Measurements from ENCODE around the gene OR2F1. TPM values are rescaled to one million over a fixed set of nuclear protein-coding genes. Genes with fewer than 3 reads are reported as not detected.

Gene OR2F1
- total RNA-seq, 1 donor from 2014 or later, result not detected

DNA sequence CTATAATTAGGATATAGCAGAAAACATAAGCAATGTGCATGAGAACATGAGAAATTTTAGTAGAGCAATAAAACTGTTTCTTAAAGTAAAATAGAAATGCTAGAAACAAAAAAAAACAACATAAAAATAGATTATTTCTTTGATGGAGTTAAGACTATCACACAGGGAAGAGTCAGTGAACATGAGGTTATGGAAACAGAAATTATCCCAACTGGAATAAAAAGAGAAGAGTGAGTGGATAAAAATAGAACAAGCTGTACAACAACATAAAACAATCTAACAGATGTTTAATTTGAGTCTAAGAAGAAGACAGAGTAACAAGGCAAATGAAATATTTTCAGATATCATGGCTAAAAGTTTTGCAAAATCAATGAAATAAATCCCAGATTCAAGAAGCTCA lies 38.0 kb downstream of the OR2F1 start:
- TF ChIP-seq POLR2AphosphoS5 (IDR thresholded peaks at IDR 0.05; ENCODE audit: insufficient read depth in 1 of 2, low read depth in 1 of 2) (no peak), POLR2A (IDR thresholded peaks at IDR 0.05) (no peak)
- TF ChIP-seq, protein P1, sequence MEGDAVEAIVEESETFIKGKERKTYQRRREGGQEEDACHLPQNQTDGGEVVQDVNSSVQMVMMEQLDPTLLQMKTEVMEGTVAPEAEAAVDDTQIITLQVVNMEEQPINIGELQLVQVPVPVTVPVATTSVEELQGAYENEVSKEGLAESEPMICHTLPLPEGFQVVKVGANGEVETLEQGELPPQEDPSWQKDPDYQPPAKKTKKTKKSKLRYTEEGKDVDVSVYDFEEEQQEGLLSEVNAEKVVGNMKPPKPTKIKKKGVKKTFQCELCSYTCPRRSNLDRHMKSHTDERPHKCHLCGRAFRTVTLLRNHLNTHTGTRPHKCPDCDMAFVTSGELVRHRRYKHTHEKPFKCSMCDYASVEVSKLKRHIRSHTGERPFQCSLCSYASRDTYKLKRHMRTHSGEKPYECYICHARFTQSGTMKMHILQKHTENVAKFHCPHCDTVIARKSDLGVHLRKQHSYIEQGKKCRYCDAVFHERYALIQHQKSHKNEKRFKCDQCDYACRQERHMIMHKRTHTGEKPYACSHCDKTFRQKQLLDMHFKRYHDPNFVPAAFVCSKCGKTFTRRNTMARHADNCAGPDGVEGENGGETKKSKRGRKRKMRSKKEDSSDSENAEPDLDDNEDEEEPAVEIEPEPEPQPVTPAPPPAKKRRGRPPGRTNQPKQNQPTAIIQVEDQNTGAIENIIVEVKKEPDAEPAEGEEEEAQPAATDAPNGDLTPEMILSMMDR (IDR thresholded peaks at IDR 0.05), result no peak
- Histone ChIP-seq H3K9me3 (no peaks in the 10 kb centered on the region), H3K4me1 (no peaks in the 10 kb centered on the region), H3K36me3 (no peaks in the 10 kb centered on the region), H3K27me3 (no peaks in the 10 kb centered on the region), H3K27ac (no peak overlapping the region), H3K4me3 (no peak overlapping the region)
- no peak for DNase-seq (ENCODE audit: extremely low spot score in 2 of 2)
- intact Hi-C loops (cut with DNase I), result no loop called here

DNA sequence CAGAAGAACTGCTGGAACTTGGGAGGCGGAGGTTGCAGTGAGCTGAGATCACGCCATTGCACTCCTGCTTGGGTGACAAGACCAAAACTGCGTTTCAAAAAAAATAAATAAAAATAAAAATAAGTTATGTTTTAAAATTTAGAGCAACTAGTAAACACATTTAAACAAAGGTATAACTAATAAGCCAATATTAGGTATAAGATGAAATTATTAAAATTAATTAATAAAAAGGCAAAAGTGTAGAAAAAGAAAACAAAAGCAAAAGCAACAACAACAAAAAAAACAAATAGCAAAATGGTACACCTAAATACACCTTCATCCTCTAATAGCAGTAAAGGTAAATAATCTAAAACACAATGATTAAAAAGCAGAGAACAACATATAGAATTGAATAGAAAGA lies 39.3 kb downstream of the OR2F1 start:
- Histone ChIP-seq H3K4me1 (no peaks in the 10 kb centered on the region), H3K9me3 (no peaks in the 10 kb centered on the region), H3K27me3 (no peaks in the 10 kb centered on the region), H3K27ac (no peak overlapping the region), H3K36me3 (no peaks in the 10 kb centered on the region), H3K4me3 (no peak overlapping the region)
- no peak for DNase-seq (ENCODE audit: extremely low spot score in 2 of 2)
- intact Hi-C loops (cut with DNase I), result no loop called here
- TF ChIP-seq POLR2AphosphoS5 (IDR thresholded peaks at IDR 0.05; ENCODE audit: insufficient read depth in 1 of 2, low read depth in 1 of 2) (no peak), POLR2A (IDR thresholded peaks at IDR 0.05) (no peak)
- TF ChIP-seq, protein P1 (IDR thresholded peaks at IDR 0.05), result no peak

DNA sequence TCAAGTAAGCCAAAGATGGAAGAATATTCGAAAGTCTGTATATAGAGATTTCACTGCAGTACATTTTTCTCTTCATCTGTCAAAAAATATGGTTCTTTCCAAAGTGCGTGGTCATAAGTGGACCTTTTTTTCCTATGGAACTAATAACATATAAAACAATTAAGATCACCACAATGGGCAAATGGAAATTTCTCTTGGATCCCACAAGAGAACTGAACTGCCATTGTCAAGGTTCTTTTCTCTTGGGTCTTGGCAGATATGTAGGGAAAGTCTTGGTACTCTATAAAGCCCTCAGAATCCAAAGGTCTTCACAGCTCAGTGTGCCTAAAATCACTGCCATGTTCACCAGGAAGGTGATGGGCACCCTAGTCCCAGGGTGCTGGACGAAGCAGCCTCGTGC lies 45.4 kb downstream of the OR2F1 start, which contains the start of gene OR6B1:
TSS of gene OR6B1 (plus strand) at position 301 of the 400 bp plus-strand sequence. CDS start 3,677 bp downstream, outside the sequence.
- TF ChIP-seq POLR2AphosphoS5 (IDR thresholded peaks at IDR 0.05; ENCODE audit: insufficient read depth in 1 of 2, low read depth in 1 of 2), result no peak
- no peaks in the 10 kb centered on the region for H3K4me1 ChIP-seq
- intact Hi-C loops (cut with DNase I), result no loop called here

DNA sequence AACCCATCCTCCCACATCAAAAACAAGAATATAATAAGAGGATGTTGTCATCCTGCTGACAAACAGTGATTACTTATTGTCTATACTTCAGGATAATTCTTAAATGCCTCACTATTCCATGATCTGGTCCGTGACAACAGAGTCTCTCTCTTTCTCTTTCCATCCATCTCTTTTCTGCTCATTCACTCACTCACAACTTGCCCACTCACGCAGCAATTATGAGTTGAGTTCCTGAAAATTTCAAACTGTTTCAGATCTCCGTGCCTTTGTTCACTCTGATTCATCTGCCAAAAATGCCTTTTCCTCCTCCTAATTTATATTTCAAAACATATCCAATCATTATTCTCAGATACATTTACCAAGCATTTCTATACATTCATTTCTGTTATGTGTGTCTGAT lies 46.9 kb downstream of the OR2F1 start:
- H3K9me3 ChIP-seq, result no peaks in the 10 kb centered on the region
- no peaks in the 10 kb centered on the region for H3K4me1 ChIP-seq
- no peaks in the 10 kb centered on the region for H3K27me3 ChIP-seq
- DNase-seq (ENCODE audit: extremely low spot score in 2 of 2), result no peak
- intact Hi-C loops (cut with DNase I), result no loop called here
- H3K27ac ChIP-seq, result no peak overlapping the region
- no peak overlapping the region for H3K4me3 ChIP-seq
- TF ChIP-seq, protein P1 (IDR thresholded peaks at IDR 0.05), result no peak
- no peak for TF ChIP-seq POLR2A (IDR thresholded peaks at IDR 0.05)
- TF ChIP-seq POLR2AphosphoS5 (IDR thresholded peaks at IDR 0.05; ENCODE audit: insufficient read depth in 1 of 2, low read depth in 1 of 2), result no peak
- no peaks in the 10 kb centered on the region for H3K36me3 ChIP-seq

More for the DNA sequence above, 45.4 kb downstream of the OR2F1 start, which contains the start of gene OR6B1:
- no peaks in the 10 kb centered on the region for H3K36me3 ChIP-seq
- DNase-seq (ENCODE audit: extremely low spot score in 2 of 2), result no peak
- no peak within 1 kb of the TSS for H3K27ac ChIP-seq
- H3K27me3 ChIP-seq, result no peaks in the 10 kb centered on the region
- H3K9me3 ChIP-seq, result no peaks in the 10 kb centered on the region
- H3K4me3 ChIP-seq, result no peak within 1 kb of the TSS

DNA sequence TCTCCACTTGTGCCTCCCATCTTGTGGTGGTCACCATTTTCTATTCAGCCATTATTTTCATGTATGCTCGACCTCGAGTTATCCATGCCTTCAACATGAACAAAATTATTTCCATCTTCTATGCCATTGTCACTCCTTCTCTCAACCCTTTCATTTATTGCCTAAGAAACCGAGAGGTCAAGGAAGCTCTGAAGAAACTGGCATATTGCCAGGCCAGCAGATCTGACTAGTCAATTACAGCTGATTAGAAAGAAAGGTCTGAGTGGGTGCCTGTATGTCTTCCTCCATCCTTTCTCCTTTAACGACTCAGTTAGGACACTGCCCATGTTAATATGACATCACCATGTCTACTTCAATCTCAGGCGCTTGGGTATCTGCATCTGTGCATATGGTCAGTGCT lies 50.1 kb downstream of the OR2F1 start:
- H3K9me3 ChIP-seq, result no peaks in the 10 kb centered on the region
- H3K27me3 ChIP-seq, result no peaks in the 10 kb centered on the region
- intact Hi-C loops (cut with DNase I), result no loop called here
- H3K27ac ChIP-seq, result no peak overlapping the region
- no peaks in the 10 kb centered on the region for H3K36me3 ChIP-seq
- no peak for DNase-seq (ENCODE audit: extremely low spot score in 2 of 2)
- H3K4me3 ChIP-seq, result no peak overlapping the region
- TF ChIP-seq, protein P1 (IDR thresholded peaks at IDR 0.05), result no peak
- no peak for TF ChIP-seq POLR2AphosphoS5 (IDR thresholded peaks at IDR 0.05; ENCODE audit: insufficient read depth in 1 of 2, low read depth in 1 of 2)
- no peaks in the 10 kb centered on the region for H3K4me1 ChIP-seq
